Calu3 (cell line): ENCODE results near the gene TUBA4B. TPM values are rescaled to one million over a fixed set of nuclear protein-coding genes. Genes with fewer than 3 reads are reported as not detected.

Source experiments
- BruUV-seq: library from RNA; stranded (reverse); fragments of 400-500 nt; replicated peaks from 2 replicates; lab custom pipeline; 2021; lab: Mats Ljungman, UMichigan
- CTCF ChIA-PET: fragments of 300-600 bp; sonication (Branson Sonifier 250); formaldehyde crosslinking; loops from one replicate; lab custom pipeline; 2022; ENCODE audit warnings: antibody characterized with exemption; lab: Charles Lee
- DNase-seq: peaks from one replicate; pipeline ENCODE4 v3.0.0; 2022
- H3K27ac Mint-ChIP-seq: one replicate; pipeline ENCODE4 v1.8.0; 2022; ENCODE audit warnings: mixed read lengths; ENCODE audit not compliant: unreplicated experiment
- H3K27me3 Mint-ChIP-seq: one replicate; pipeline ENCODE4 v1.8.0; 2022; ENCODE audit warnings: mixed read lengths; ENCODE audit not compliant: unreplicated experiment
- H3K36me3 Mint-ChIP-seq: one replicate; pipeline ENCODE4 v1.8.0; 2022; ENCODE audit warnings: mild to moderate bottlenecking, moderate library complexity, mixed read lengths; ENCODE audit not compliant: insufficient read depth, unreplicated experiment
- H3K4me1 Mint-ChIP-seq: one replicate; pipeline ENCODE4 v1.8.0; 2022; ENCODE audit warnings: mild to moderate bottlenecking, low read depth, mixed read lengths; ENCODE audit not compliant: unreplicated experiment
- H3K4me3 Mint-ChIP-seq: one replicate; pipeline ENCODE4 v1.8.0; 2022; ENCODE audit warnings: mild to moderate bottlenecking, low read depth, moderate library complexity, mixed read lengths; ENCODE audit not compliant: unreplicated experiment
- H3K9me3 Mint-ChIP-seq: one replicate; pipeline ENCODE4 v1.8.0; 2022; ENCODE audit warnings: low read depth, mixed read lengths; ENCODE audit not compliant: unreplicated experiment
- intact Hi-C: fragments of 100-400 bp; cut with micrococcal nuclease; formaldehyde crosslinking; loops from one replicate; pipeline ENCODE4 v1.10.0; 2022; ENCODE audit not compliant: unreplicated experiment
- total RNA-seq: library from RNA; stranded (reverse); gene quantifications from 2 replicates; pipeline ENCODE4 v1.2.3, GENCODE V29; 2022
- TF ChIP-seq, protein P1 (sequence below): fragments of 200-600 bp; IDR thresholded peaks from one replicate; pipeline ENCODE4 v1.8.0; 2022; ENCODE audit warnings: antibody characterized with exemption; ENCODE audit not compliant: unreplicated experiment

TUBA4B gene
- total RNA-seq, 1 experiment from 2014 or later: not detected

DNA sequence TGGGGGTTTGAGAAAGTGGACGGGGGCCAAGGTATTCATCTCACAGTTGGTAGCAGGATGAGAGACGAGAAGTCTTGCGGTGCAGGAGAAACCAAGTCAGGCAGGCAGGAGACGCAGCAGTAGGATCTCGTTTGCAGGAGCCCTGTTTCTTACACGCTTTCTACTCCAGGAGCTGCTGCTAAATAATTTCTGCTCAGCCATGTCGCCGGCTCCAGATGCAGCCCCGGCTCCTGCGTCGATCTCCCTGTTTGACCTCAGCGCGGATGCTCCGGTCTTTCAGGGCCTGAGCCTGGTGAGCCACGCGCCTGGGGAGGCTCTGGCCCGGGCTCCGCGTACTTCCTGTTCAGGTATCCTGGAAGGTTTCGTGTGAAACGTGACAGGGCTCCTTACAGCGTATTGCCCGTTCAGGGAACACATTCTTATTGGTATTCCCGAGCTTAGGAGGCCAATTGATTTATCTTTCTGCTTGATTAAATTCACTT lies 22.9 kb upstream of the TUBA4B start:
- H3K36me3 Mint-ChIP-seq: peaks cover 51% of the 10 kb centered on the region

DNA sequence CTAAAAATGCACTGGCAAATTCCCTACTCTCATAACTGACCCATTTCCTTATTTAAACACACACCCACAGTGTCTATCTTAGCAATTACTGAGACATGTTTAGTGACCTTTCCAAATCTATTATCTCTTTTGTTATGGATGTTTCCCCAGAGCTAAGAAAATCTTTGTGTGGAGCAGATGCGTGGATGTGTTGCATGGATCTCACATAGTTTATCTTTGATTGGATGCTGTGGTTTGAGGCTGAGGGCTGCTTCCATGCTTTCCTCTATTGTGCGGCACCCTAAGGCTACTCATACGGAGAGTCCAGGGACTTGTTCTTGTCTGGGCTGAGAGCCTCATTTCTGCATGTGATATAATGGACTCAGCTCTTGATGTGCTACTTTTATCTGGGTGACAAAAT lies 18.7 kb upstream of the TUBA4B start:
- Mint-ChIP-seq H3K9me3 (no peaks in the 10 kb centered on the region), H3K27ac (no peak overlapping the region), H3K36me3 (peaks cover 58% of the 10 kb centered on the region), H3K4me1 (no peaks in the 10 kb centered on the region), H3K27me3 (no peaks in the 10 kb centered on the region), H3K4me3 (no peak overlapping the region)
- intact Hi-C loops: no loop called here
- no peak for DNase-seq
- TF ChIP-seq, protein P1, sequence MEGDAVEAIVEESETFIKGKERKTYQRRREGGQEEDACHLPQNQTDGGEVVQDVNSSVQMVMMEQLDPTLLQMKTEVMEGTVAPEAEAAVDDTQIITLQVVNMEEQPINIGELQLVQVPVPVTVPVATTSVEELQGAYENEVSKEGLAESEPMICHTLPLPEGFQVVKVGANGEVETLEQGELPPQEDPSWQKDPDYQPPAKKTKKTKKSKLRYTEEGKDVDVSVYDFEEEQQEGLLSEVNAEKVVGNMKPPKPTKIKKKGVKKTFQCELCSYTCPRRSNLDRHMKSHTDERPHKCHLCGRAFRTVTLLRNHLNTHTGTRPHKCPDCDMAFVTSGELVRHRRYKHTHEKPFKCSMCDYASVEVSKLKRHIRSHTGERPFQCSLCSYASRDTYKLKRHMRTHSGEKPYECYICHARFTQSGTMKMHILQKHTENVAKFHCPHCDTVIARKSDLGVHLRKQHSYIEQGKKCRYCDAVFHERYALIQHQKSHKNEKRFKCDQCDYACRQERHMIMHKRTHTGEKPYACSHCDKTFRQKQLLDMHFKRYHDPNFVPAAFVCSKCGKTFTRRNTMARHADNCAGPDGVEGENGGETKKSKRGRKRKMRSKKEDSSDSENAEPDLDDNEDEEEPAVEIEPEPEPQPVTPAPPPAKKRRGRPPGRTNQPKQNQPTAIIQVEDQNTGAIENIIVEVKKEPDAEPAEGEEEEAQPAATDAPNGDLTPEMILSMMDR: no peak
- BruUV-seq: no TSS peak
- CTCF ChIA-PET: interaction anchor here (1.6 kb wide), 1 partner anchor 11 kb away, joined by 3 read pairs; the partner anchor contains the start of genes GLB1L and STK16

More for the DNA sequence above, 22.9 kb upstream of the TUBA4B start:
- H3K4me3 Mint-ChIP-seq: peak overlapping the region; percentile 99
- no peaks in the 10 kb centered on the region for H3K4me1 Mint-ChIP-seq
- intact Hi-C loops: no loop called here
- DNase-seq: peak; percentile 52
- no peaks in the 10 kb centered on the region for H3K9me3 Mint-ChIP-seq
- CTCF ChIA-PET: interaction anchor here (0.7 to 1.8 kb wide), 5 partner anchors 19 to 65 kb away, joined by 3 to 7 read pairs (median 3); partner anchors contain the start of genes CNPPD1 and DNAJB2
- TSS peak; percentile 64 for BruUV-seq
- H3K27ac Mint-ChIP-seq: peak overlapping the region; percentile 97
- H3K27me3 Mint-ChIP-seq: no peaks in the 10 kb centered on the region
- TF ChIP-seq, protein P1: no peak

DNA sequence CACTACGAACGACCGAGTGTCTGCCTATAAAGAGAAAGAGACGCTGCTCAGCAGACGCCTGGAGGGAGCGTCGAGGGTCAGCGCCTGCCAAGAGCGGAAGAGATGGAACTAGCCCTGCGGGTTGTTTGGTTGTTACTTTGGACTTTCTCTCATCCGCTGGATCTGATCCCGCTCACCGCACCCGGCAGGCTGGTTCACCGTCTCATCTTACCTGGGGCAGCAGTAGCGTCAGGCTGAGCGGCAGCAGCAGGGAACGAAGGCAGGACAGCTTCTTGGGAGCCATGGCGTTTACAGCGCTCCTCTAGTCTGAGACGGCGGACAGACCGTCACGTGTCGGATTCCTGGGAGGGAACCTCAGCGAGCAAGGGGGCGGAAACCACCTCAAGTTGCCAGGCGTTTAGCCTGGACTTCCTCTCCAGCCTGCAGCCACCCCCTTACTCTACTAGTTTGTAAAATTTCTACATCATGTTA lies 9.7 kb upstream of the TUBA4B start:
- H3K27me3 Mint-ChIP-seq: no peaks in the 10 kb centered on the region
- intact Hi-C loops: no loop called here
- H3K9me3 Mint-ChIP-seq: no peaks in the 10 kb centered on the region
- no peak for DNase-seq
- CTCF ChIA-PET: no interaction called here
- H3K36me3 Mint-ChIP-seq: peaks cover 25% of the 10 kb centered on the region
- TF ChIP-seq, protein P1: no peak
- H3K4me1 Mint-ChIP-seq: peaks cover 5% of the 10 kb centered on the region
- no peak overlapping the region for H3K27ac Mint-ChIP-seq
- BruUV-seq: no TSS peak
- no peak overlapping the region for H3K4me3 Mint-ChIP-seq

DNA sequence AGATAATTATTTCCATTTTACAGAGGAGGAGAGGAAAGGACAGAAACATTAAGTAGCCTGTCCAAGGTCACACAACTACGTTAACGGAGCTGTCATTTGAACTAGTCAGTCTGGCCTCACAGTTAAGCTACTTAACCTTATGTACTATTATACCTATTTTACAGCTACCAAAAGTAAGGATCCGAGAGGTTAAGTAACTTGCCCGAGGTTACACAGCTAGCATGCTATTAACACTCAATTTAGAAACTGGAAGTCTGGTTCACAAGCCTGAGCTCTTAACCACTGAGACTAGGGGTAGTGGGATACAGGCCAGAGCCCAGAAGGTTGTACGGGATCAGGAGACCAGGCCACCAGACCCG lies 8.3 kb upstream of the TUBA4B start:
- Mint-ChIP-seq H3K36me3 (peaks cover 37% of the 10 kb centered on the region), H3K4me3 (peak overlapping the region; percentile 79), H3K4me1 (peaks cover 19% of the 10 kb centered on the region), H3K9me3 (no peaks in the 10 kb centered on the region), H3K27ac (peak overlapping the region; percentile 79), H3K27me3 (no peaks in the 10 kb centered on the region)
- intact Hi-C loops: no loop called here
- TSS peak; percentile 45 for BruUV-seq
- TF ChIP-seq, protein P1: no peak
- DNase-seq: no peak
- CTCF ChIA-PET: interaction anchor here (0.6 to 1.7 kb wide), 9 partner anchors 9 to 50 kb away, joined by 3 to 7 read pairs (median 3); partner anchors contain the start of genes ANKZF1, ATG9A and TUBA4A
